HUDEP-2 (cell line): Measurements from ENCODE around the gene IGSF9.

Experiments used
- DNase-seq, 76 experiments: peaks; one replicate each; lab custom pipeline; 2025; ENCODE audit not compliant: unreplicated experiment in 76 of 76; lab: John Stamatoyannopoulos, UW

The IGSF9 gene

GRCh38 chr1:159945483-159946241 is at the start of gene IGSF9:
Gene IGSF9, minus strand, starts transcription at chr1:159945613. Its CDS starts 2,159 bp downstream, at chr1:159943454.
- DNase-seq: peak in 11 of 76 experiments; percentile 9 to 35 (median 15)

- no peak for DNase-seq
Measured at GRCh38 chr1:159994896-159995295, 49.5 kb upstream of the IGSF9 start.

- DNase-seq: no peak
Measured at GRCh38 chr1:159993911-159994310, 48.5 kb upstream of the IGSF9 start.

GRCh38 chr1:159992161-159992560 is 46.7 kb upstream of the IGSF9 start:
- no peak for DNase-seq

GRCh38 chr1:159991513-159991912 is 46.1 kb upstream of the IGSF9 start:
- peak in 2 of 76 experiments; percentile 4 to 9 for DNase-seq

- no peak for DNase-seq
Measured at GRCh38 chr1:159990005-159990404, 44.6 kb upstream of the IGSF9 start.

GRCh38 chr1:159989581-159989980 is 44.2 kb upstream of the IGSF9 start:
- no peak for DNase-seq

GRCh38 chr1:159988006-159988405 is 42.6 kb upstream of the IGSF9 start:
- DNase-seq: no peak

GRCh38 chr1:159987186-159987585 is 41.8 kb upstream of the IGSF9 start:
- DNase-seq: no peak

- DNase-seq: no peak
Measured at GRCh38 chr1:159986531-159986930, 41.1 kb upstream of the IGSF9 start.

GRCh38 chr1:159986093-159986492 is 40.7 kb upstream of the IGSF9 start:
- DNase-seq: no peak

- no peak for DNase-seq
Measured at GRCh38 chr1:159985473-159985872, 40.1 kb upstream of the IGSF9 start.

GRCh38 chr1:159983681-159984080 is 38.3 kb upstream of the IGSF9 start:
- no peak for DNase-seq

GRCh38 chr1:159982280-159982679 is 36.9 kb upstream of the IGSF9 start:
- DNase-seq: no peak

- no peak for DNase-seq
Measured at GRCh38 chr1:159981351-159982055, 36.1 kb upstream of the IGSF9 start.

GRCh38 chr1:159980786-159981185 is 35.4 kb upstream of the IGSF9 start:
- no peak for DNase-seq

- no peak for DNase-seq
Measured at GRCh38 chr1:159980076-159980475, 34.7 kb upstream of the IGSF9 start.

- DNase-seq: no peak
Measured at GRCh38 chr1:159979257-159979656, 33.8 kb upstream of the IGSF9 start.

GRCh38 chr1:159978107-159978398 is 32.6 kb upstream of the IGSF9 start:
- no peak for DNase-seq

- no peak for DNase-seq
Measured at GRCh38 chr1:159977364-159978106, 32.1 kb upstream of the IGSF9 start.

GRCh38 chr1:159974350-159974965 is 29.0 kb upstream of the IGSF9 start:
- no peak for DNase-seq
